ENCODE results near the gene SVOP.
"Not testable (repeated sequence)": the region's sequence is repeated elsewhere in the genome, so short reads cannot be mapped to it uniquely, and the experiment has no call there.

SVOP gene

DNA sequence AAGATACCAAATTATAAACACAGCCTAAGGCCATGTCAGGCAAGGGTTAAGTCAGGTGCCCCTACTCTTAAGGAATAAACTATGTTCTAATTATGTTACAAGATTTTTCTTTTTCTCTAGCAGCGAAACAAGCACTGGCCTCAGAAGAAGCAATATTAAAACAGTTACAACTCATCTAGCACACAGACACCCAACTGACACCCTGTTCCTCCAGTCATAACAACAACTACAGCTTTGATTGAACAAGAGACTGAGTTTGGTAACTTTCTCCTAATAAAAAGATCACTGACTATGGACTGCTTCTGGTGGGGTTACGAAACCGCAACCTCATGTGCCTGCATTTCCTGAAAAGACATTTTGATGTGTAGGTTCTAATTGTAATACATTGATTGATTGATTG, 144.3 kb downstream of the SVOP start:
- DNase-seq (ENCODE audit: low read depth), result no peak
- in situ Hi-C loops (cut with HindIII; ENCODE audit: low sequenced_read_pairs), result no loop called here
- TF ChIP-seq, protein P1, sequence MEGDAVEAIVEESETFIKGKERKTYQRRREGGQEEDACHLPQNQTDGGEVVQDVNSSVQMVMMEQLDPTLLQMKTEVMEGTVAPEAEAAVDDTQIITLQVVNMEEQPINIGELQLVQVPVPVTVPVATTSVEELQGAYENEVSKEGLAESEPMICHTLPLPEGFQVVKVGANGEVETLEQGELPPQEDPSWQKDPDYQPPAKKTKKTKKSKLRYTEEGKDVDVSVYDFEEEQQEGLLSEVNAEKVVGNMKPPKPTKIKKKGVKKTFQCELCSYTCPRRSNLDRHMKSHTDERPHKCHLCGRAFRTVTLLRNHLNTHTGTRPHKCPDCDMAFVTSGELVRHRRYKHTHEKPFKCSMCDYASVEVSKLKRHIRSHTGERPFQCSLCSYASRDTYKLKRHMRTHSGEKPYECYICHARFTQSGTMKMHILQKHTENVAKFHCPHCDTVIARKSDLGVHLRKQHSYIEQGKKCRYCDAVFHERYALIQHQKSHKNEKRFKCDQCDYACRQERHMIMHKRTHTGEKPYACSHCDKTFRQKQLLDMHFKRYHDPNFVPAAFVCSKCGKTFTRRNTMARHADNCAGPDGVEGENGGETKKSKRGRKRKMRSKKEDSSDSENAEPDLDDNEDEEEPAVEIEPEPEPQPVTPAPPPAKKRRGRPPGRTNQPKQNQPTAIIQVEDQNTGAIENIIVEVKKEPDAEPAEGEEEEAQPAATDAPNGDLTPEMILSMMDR (IDR thresholded peaks at IDR 0.05; ENCODE audit: low read depth, low read length, missing control alignments), result no peak
- H3K4me3 ChIP-seq (ENCODE audit: low read depth, low read length), result no peak overlapping the region

- no peak for DNase-seq (ENCODE audit: low read depth)
- in situ Hi-C loops (cut with HindIII; ENCODE audit: low sequenced_read_pairs), result no loop called here
- TF ChIP-seq, protein P1 (IDR thresholded peaks at IDR 0.05; ENCODE audit: low read depth, low read length, missing control alignments), result no peak
- no peak overlapping the region for H3K4me3 ChIP-seq (ENCODE audit: low read depth, low read length)
Measured at GRCh38 chr12:108875682-108876361, 145.0 kb downstream of the SVOP start.

GRCh38 chr12:108875280-108875679, 145.6 kb downstream of the SVOP start:
- in situ Hi-C loops (cut with HindIII; ENCODE audit: low sequenced_read_pairs), result no loop called here
- TF ChIP-seq, protein P1 (IDR thresholded peaks at IDR 0.05; ENCODE audit: low read depth, low read length, missing control alignments), result no peak

GRCh38 chr12:108868781-108869180, 152.1 kb downstream of the SVOP start:
- in situ Hi-C loops (cut with HindIII; ENCODE audit: low sequenced_read_pairs), result no loop called here
- TF ChIP-seq, protein P1 (IDR thresholded peaks at IDR 0.05; ENCODE audit: low read depth, low read length, missing control alignments), result no peak
- DNase-seq (ENCODE audit: low read depth), result no peak
- H3K4me3 ChIP-seq (ENCODE audit: low read depth, low read length), result no peak overlapping the region

More at GRCh38 chr12:108875280-108875679, 145.6 kb downstream of the SVOP start:
- no peak for DNase-seq (ENCODE audit: low read depth)
- H3K4me3 ChIP-seq (ENCODE audit: low read depth, low read length), result no peak overlapping the region

DNA sequence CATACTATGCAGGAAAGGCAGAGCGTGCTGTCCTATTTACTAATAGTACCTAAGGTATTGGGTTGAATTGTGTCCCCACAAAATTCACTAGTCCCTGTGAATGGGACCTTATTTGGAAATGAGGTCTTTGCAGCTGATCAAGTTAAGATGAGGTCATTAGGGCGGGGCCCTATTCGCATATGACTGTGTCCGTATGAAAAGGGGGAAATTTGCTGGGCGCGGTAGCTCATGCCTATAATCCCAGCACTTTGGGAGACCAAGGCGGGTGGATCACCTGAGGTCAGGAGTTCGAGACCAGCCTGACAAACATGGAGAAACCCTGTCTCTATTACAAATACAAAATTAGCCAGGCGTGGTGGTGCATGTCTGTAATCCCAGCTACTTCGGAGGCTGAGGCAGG, 154.8 kb downstream of the SVOP start:
- DNase-seq (ENCODE audit: low read depth); in situ Hi-C loops (cut with HindIII; ENCODE audit: low sequenced_read_pairs): not testable (repeated sequence)

GRCh38 chr12:108865169-108865568, 155.7 kb downstream of the SVOP start:
- no peak for DNase-seq (ENCODE audit: low read depth)
- in situ Hi-C loops (cut with HindIII; ENCODE audit: low sequenced_read_pairs), result no loop called here
- H3K4me3 ChIP-seq (ENCODE audit: low read depth, low read length), result no peak overlapping the region
- TF ChIP-seq, protein P1 (IDR thresholded peaks at IDR 0.05; ENCODE audit: low read depth, low read length, missing control alignments), result no peak

More for the DNA sequence above, 154.8 kb downstream of the SVOP start:
- not testable (repeated sequence) for H3K4me3 ChIP-seq (ENCODE audit: low read depth, low read length)

DNA sequence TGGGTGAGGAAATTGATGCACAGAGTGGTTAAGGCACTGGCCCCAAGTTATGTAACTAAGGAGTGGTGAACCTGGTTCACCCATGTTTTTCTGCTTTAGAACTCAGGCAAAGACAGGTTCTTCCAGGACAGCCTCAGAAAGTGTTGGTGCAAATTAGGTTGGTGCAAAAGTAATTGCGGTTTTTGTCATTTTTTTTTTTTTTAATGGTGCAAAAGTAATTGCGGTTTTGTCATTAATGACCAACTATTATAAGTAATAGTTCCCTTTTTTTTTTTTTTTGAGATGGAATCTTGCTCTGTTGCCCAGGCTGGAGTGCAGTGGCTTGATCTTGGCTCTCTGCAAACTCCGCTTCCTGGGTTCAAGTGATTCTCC, 158.3 kb downstream of the SVOP start:
- in situ Hi-C loops (cut with HindIII; ENCODE audit: low sequenced_read_pairs), result no loop called here
- DNase-seq (ENCODE audit: low read depth), result no peak
- H3K4me3 ChIP-seq (ENCODE audit: low read depth, low read length), result no peak overlapping the region
- TF ChIP-seq, protein P1 (IDR thresholded peaks at IDR 0.05; ENCODE audit: low read depth, low read length, missing control alignments), result no peak

Data from astrocyte of the cerebellum (primary cell).